GM12874 (cell line): Measurements from ENCODE around the gene PIK3IP1.

Experiments
- CTCF ChIP-seq: IDR thresholded peaks from 2 replicates; pipeline ENCODE4 v1.5.1; 2011; ENCODE audit warnings: low read depth, mild to moderate bottlenecking, control low read depth, low read length, moderate library complexity; ENCODE audit not compliant: insufficient read depth

Gene PIK3IP1

DNA sequence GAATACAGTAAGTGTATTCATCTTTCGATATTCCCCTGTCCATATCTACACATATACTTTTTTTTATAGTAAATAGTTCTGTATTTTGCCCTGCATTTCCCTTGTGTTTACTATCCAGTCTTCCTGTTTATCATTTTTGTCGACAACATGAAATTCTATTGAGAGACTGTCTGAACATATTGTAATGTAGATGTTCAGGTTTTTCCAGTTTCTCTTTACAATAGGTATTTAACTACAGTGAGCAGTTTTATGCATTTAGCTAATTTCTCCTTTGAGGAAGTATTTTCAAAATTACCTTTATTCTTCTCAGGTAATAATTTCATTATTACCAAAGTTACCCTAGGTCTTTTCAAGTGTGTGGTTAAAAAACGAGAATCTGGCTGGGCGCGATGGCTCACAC lies 16.7 kb downstream of the PIK3IP1 start:
- TF ChIP-seq CTCF = no peak

- no peak for TF ChIP-seq CTCF
Measured at GRCh38 chr22:31275018-31275417, 17.3 kb downstream of the PIK3IP1 start.

DNA sequence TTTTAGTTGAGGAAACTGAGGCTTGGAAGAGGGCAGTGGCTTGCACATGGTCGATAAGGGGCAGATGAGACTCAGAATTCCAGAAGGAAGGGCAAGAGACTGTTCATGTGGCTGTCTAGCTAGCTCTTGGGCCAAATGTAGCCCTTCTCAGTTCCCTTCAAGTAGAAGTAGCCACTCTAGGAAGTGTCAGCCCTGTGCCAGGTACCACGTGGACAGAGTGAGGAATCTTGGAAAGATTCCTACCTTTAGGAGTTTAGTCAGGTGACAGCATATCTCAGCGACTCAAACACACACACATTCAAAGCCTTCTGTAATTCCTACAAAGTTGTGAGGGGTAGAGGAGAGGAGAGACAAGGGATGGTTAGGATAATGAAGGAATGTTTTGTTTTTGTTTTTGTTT lies 18.3 kb downstream of the PIK3IP1 start:
- TF ChIP-seq CTCF = no peak

DNA sequence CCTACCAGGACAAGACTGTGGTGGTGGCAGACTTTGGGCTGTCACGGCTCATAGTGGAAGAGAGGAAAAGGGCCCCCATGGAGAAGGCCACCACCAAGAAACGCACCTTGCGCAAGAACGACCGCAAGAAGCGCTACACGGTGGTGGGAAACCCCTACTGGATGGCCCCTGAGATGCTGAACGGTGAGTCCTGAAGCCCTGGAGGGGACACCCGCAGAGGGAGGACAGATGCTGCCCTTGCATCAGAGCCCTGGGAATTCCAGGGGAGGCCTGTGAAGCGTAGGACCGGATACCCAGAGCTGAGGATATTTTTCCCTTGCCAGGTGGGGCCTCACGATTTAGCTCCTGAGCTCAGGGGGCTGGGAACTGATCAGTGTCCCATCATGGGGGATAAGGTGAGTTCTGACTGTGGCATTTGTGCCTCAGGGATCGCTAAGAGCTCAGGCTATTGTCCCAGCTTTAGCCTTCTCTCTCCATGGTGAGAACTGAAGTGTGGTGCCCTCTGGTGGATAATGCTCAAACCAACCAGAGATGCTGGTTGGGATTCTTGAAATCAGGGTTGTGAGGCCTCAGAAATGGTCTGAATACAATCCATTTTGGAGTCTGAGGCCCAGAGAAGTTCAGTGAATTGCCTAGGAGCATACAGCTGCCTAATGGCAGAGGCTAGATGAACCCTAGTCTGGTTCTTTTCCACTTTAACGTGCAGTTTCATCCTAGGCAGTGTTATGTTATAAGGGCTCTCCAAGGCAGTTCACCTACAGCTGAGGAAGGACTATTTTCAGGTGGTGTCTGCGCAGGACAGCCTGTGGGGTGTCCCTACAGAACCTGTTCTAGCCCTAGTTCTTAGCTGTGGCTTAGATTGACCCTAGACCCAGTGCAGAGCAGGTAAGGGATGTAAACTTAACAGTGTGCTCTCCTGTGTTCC lies 19.5 kb downstream of the PIK3IP1 start:
- TF ChIP-seq CTCF = peak; percentile 66

DNA sequence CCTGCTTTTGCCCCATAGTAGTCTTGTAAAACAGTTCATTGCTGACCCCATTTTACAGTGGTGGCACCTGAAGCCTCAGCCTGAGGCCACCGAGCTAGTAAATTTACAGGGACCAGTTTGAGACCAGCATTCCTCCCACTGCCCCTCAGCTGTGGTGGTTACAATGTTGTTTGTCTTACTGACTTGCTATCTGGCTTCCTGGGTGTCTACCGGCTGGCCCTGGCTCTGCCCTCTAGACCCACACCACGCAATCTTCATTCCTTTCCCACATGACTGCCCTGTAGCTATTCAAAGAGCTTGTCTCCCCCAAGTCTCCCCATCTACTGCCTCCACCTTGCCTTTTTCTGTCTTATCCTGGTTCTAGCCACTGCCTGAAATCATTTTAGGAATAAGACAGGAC lies 20.8 kb downstream of the PIK3IP1 start:
- TF ChIP-seq CTCF = no peak

GRCh38 chr22:31271026-31271425 lies 21.3 kb downstream of the PIK3IP1 start:
- no peak for TF ChIP-seq CTCF

GRCh38 chr22:31269892-31270579 lies 22.3 kb downstream of the PIK3IP1 start:
- TF ChIP-seq CTCF = no peak
